ENCODE data around the gene CXCL6. TPM values are rescaled to one million over a fixed set of nuclear protein-coding genes. Genes with fewer than 3 reads are reported as not detected.

The CXCL6 gene
- 1.2 and 1.3 TPM in 2 replicates for total RNA-seq

GRCh38 chr4:73836373-73837279 is at the start of gene CXCL6:
Gene CXCL6, plus strand, starts transcription at chr4:73836678. Its CDS starts 73 bp downstream, at chr4:73836751.

DNA sequence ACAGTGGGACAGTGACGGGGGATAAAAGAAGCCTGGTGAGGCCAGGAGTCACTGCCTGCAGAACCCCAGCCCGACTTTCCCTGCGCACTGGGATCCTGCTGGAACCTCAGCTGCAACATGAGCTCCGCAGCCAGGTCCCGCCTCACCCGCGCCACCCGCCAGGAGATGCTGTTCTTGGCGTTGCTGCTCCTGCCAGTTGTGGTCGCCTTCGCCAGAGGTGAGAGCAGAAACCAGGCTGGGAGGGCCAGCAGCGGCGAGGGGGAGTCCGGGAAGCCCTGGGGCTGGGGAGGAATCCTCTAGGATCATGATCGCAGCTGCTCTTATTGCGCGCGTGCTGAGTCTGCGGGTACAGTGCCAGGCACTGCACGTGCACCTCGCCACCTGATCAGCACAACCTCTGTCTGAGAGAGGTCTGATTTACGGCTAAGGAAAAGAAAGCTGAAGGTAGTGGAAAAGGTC is 16.8 kb downstream of the CXCL6 start, which contains the start of gene PF4V1:
Gene PF4V1 (plus strand): TSS at position 51 of the 459 bp plus-strand sequence. CDS start 67 bp downstream, at position 118.

DNA sequence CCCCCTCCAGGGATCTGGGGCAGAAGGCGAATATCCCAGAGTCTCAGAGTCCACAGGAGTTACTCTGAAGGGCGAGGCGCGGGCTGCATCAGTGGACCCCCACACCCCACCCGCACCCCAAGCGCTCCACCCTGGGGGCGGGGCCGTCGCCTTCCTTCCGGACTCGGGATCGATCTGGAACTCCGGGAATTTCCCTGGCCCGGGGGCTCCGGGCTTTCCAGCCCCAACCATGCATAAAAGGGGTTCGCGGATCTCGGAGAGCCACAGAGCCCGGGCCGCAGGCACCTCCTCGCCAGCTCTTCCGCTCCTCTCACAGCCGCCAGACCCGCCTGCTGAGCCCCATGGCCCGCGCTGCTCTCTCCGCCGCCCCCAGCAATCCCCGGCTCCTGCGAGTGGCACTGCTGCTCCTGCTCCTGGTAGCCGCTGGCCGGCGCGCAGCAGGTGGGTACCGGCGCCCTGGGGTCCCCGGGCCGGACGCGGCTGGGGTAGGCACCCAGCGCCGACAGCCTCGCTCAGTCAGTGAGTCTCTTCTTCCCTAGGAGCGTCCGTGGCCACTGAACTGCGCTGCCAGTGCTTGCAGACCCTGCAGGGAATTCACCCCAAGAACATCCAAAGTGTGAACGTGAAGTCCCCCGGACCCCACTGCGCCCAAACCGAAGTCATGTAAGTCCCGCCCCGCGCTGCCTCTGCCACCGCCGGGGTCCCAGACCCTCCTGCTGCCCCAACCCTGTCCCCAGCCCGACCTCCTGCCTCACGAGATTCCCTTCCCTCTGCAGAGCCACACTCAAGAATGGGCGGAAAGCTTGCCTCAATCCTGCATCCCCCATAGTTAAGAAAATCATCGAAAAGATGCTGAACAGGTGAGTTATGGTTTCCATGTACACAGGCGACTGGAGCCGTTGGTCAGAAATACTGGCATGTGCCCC is 32.9 kb downstream of the CXCL6 start, which contains the start of gene CXCL1:
Gene CXCL1 (plus strand): TSS at position 264 of the 926 bp plus-strand sequence. CDS start 78 bp downstream, at position 342.

Other genes starting within 250 kb of the CXCL6 start
- not detected in 2 replicates for gene RASSF6, start 216.2 kb upstream of the CXCL6 start, total RNA-seq
- 97.9 and 130 TPM in 2 replicates for gene CXCL8, start 96.1 kb upstream of the CXCL6 start, total RNA-seq
- gene PF4V1, start 16.6 kb downstream of the CXCL6 start, total RNA-seq, result not detected in 2 replicates
- gene CXCL1, start 32.7 kb downstream of the CXCL6 start, total RNA-seq, result 19.2 and 33.4 TPM in 2 replicates
- gene PF4, start 145.3 kb downstream of the CXCL6 start, total RNA-seq, result not detected in 2 replicates
- gene PPBP, start 151.5 kb downstream of the CXCL6 start, total RNA-seq, result not detected in 2 replicates
- 0.09 and 0.19 TPM in 2 replicates for gene CXCL5, start 162.0 kb downstream of the CXCL6 start, total RNA-seq
- gene CXCL3, start 202.0 kb downstream of the CXCL6 start, total RNA-seq, result 0.54 and 0.94 TPM in 2 replicates

Data from endothelial cell of coronary artery (primary cell).